ENCODE data around the gene ARID3B. TPM values are rescaled to one million over a fixed set of nuclear protein-coding genes. Genes with fewer than 3 reads are reported as not detected.

Gene ARID3B
- total and polyA plus RNA-seq, 2 of the 4 experiments (the other 2 are of a cell fraction): 2.5 to 5.0 TPM

DNA sequence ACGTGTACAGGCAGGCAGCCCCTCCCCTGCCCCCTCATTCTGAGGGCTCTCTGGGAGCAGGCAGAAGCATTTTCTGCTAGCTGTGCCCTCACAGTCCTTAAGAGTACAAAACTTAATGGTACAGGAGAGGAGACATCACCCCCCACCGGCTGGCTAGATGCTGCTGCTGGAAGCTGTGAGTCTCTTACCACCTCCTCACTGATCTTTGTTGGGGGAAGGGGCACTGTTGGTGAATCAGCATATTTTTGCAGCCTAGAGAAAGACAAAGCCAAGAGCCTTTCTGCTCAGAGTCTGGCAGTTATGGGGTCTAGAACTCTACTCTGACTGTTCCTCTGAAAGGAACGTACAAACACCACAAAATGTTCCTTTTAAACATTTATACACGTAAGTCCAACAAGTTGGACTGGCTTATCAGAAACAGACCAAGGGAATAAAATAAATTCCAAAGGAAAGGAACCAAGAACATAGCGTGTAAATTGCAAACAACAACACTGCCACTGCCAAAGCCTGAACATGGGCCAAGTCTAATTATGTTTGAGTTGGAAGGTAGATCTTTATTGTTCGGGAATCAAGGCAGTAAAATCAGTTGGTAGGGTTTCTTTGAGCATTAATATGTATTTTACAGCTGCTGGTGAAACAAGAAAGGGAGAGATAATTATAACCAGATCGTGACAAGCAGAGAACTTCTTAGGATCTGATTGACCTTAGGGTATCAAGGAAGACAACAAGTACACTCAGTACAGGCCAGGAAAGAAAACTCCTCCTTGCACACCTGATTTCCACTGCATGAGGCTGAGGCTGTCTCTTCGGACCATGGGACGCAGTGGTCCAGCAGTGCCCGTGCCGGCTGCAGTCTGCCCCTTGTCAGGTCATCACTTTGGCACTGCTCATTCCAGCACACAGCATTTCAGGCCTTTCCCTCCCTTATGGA lies 102.0 kb downstream of the ARID3B start:
- no TSS peak for BruUV-seq (replicated peaks)
- Histone ChIP-seq H2BK5ac (ENCODE audit: low read depth, low read length, poor library complexity, severe bottlenecking) (no peak overlapping the region), H3K18ac (ENCODE audit: low read depth, low read length) (no peak overlapping the region), H2BK120ac (ENCODE audit: low read depth, low read length) (no peak overlapping the region), H3K9me3 (ENCODE audit: control insufficient read depth, insufficient read depth, low read length) (no peaks in the 10 kb centered on the region), H2AK9ac (replicated peaks; ENCODE audit: low read depth, low read length, poor library complexity) (no peak overlapping the region), H4K20me1 (ENCODE audit: insufficient read depth, low read length) (peaks cover 42% of the 10 kb centered on the region), H3K4me3 (ENCODE audit: insufficient read depth, low read depth, low read length) (no peak overlapping the region), H2AK5ac (ENCODE audit: low read depth, low read length) (no peak overlapping the region), H4K5ac (ENCODE audit: low read depth, low read length) (no peak overlapping the region), H4K8ac (ENCODE audit: low read depth in 2 of 2, low read length in 2 of 2) (no peak overlapping the region), H4K91ac (ENCODE audit: insufficient read depth, low read depth, low read length) (no peak overlapping the region), H3K23ac (ENCODE audit: low read depth, low read length) (no peak overlapping the region), H3K27ac (ENCODE audit: insufficient read depth, low read length) (no peak overlapping the region), H3K14ac (replicated peaks; ENCODE audit: low read depth, low read length) (no peak overlapping the region), H2BK15ac (ENCODE audit: low read depth, low read length) (no peak overlapping the region), H2AFZ (replicated peaks; ENCODE audit: low read length, poor library complexity) (no peak overlapping the region), H2BK20ac (ENCODE audit: low read depth, low read length) (no peak overlapping the region), H3K9me1 (ENCODE audit: insufficient read depth, low read length) (peaks cover 6% of the 10 kb centered on the region; the same call in 1 of the 2 replicates), H3K4me2 (ENCODE audit: low read depth, low read length) (no peak overlapping the region; the same call in 1 of the 2 replicates), H3K4ac (ENCODE audit: low read depth, low read length) (no peak overlapping the region), H3K27me3 (ENCODE audit: control insufficient read depth, insufficient read depth, low read length) (no peaks in the 10 kb centered on the region), H3K36me3 (ENCODE audit: control insufficient read depth, insufficient read depth, low read length) (peaks cover 22% of the 10 kb centered on the region), H3K4me1 (ENCODE audit: control insufficient read depth, insufficient read depth, low read length) (peaks cover 3% of the 10 kb centered on the region; the same call in 1 of the 2 replicates), H3K9ac (ENCODE audit: low read depth, low read length) (no peak overlapping the region), H3K79me1 (ENCODE audit: low read depth in 1 of 2, low read length in 2 of 2) (peaks cover 19 to 58% of the 10 kb centered on the region in 2 experiments), H3K56ac (ENCODE audit: extremely low read depth, insufficient read depth, low read length) (no peak overlapping the region)
- POLR2A ChIA-PET (ENCODE audit: unreplicated experiment): no interaction called here
- no CpG with 5 or more reads among the region's 11 CpGs for WGBS, 2 experiments (ENCODE audit: extremely low coverage in 2 of 2, insufficient read length in 1 of 2)
- peak; percentile 72 for TF ChIP-seq MAFK (IDR thresholded peaks at IDR 0.05; ENCODE audit: low read depth, low read length)
- TF ChIP-seq BHLHE40 (IDR thresholded peaks at IDR 0.05; ENCODE audit: low read depth, low read length): no peak
- no peak for TF ChIP-seq SMC3 (IDR thresholded peaks at IDR 0.05; ENCODE audit: low read depth, low read length)
- peak; percentile 71 for TF ChIP-seq NFE2L2 (IDR thresholded peaks at IDR 0.05; ENCODE audit: low read depth, low read length)
- intact Hi-C loops (cut with micrococcal nuclease) (no loop called here), in situ Hi-C loops (cut with MboI; ENCODE audit: low sequenced_read_pairs) (no loop called here), dilution Hi-C loops (cut with HindIII; ENCODE audit: low sequenced_read_pairs, unreplicated experiment) (no loop called here)
- DNase-seq (peak; percentile 43), ATAC-seq (ENCODE audit: low read depth) (peak; percentile 82)
- CTCF ChIA-PET: interaction anchor here (0.6 kb wide), 1 partner anchor 123 kb away, joined by 3 read pairs; no protein-coding TSS in a partner anchor

Data from IMR-90 (cell line).